Mucosa of descending colon (tissue), 3 donors: ENCODE results near the gene LMX1B. TPM values are rescaled to one million over a fixed set of nuclear protein-coding genes. Genes with fewer than 3 reads are reported as not detected.
A peak's percentile ranks its signal among the peaks of the same experiment; 100 is the strongest.

Experiments
- ATAC-seq: fragments of 200-7000 bp; cut with Tn5 transposase; one replicate; pipeline ENCODE4 v1.9.1; 2020; ENCODE audit warnings: mild to moderate bottlenecking, moderate library complexity
- DNase-seq, 3 donors: peaks; one replicate each; pipeline ENCODE4 v3.0.0-alpha.2; 2020
- H3K36me3 ChIP-seq: fragments of 200-600 bp; one replicate; pipeline ENCODE4 v1.8.0; 2021; ENCODE audit warnings: low read depth, mild to moderate bottlenecking
- H3K4me1 ChIP-seq: fragments of 200-600 bp; one replicate; pipeline ENCODE4 v1.8.0; 2021; ENCODE audit warnings: low read depth, mild to moderate bottlenecking
- H3K4me3 ChIP-seq: fragments of 200-600 bp; one replicate; pipeline ENCODE4 v1.8.0; 2021; ENCODE audit warnings: mild to moderate bottlenecking
- H3K9me3 ChIP-seq: fragments of 200-600 bp; one replicate; pipeline ENCODE4 v1.8.0; 2021; ENCODE audit warnings: mild to moderate bottlenecking
- intact Hi-C, 2 donors: fragments of 100-400 bp; cut with DNase I in 1 of 2; cut with micrococcal nuclease in 1 of 2; formaldehyde crosslinking; loops; one replicate each; pipeline versions ENCODE4 v1.11.0 to v1.11.1; 2022; cut with DNase I, micrococcal nuclease
- total RNA-seq, 3 donors: library from RNA; stranded (reverse); fragmentation: NEBNext Ultra II Directional in 2 of 3; extraction: Animal tissue kit (Norgen Biotek cat#: 25700) in 2 of 3; gene quantifications; one replicate each; pipeline versions ENCODE4 v1.2.1 to v1.2.4, GENCODE V29; 2021 to 2023
- TF ChIP-seq, protein P1 (sequence below): fragments of 200-600 bp; IDR thresholded peaks from one replicate; pipeline ENCODE4 v1.8.0; 2022; ENCODE audit warnings: antibody characterized with exemption, mild to moderate bottlenecking
- donor health status: DM: no; HTN: no; CAD: no; lungs with moderate emphysema.
- donor health status: DM: no; HTN: no; CAD: no.
- donor health status: DM: no; HTN: yes; CAD: no.

Gene LMX1B
- total RNA-seq, 3 donors from 2014 or later = 0.14 to 0.51 TPM; not detected in 1

DNA sequence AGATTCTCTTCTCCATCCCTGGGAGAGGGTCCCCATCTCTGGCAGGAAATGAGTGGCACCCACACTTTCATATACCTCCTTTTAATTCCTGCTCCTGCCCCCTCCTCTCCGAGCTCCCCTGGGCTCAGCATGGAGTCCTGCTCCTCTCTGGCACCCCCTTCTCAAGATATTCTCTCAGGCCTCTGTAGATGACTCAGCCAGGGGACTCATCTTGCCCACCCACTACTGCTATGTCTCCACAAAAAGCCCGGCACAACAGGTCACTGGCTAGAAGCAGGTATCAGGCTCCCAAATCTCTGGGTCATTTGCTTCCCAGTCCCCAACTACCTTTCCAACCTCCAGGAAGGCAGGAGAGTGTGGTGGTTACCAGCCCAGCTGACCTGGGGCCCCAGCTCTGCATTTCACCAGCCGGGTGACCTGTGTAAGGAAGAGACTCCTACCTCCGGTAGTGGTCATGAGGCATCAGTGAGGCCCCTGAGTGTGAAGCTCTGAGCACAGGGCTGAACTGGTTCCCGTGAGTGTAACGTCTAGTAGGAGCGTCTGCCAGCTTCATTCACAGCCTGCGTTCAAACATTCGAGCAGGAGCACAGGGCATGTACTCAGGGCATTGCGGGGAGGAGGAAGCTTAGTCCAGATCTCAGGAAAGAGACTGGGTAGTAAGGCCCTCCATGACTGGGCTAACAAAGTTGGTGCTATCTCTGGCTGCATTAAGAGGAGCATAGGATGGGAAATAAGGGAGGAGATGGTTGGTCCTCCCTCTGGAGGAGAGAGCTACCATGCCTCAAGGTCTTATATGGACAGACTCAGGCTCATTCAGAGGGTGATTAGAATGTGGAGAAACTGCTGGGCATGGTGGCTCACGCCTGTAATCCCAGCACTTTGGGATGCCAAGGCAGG is 63.7 kb downstream of the LMX1B start:
- intact Hi-C loops = no loop called here
- no peaks in the 10 kb centered on the region for H3K36me3 ChIP-seq
- no peaks in the 10 kb centered on the region for H3K9me3 ChIP-seq
- ATAC-seq (no peak), DNase-seq (no peak)
- no peak overlapping the region for H3K4me3 ChIP-seq
- TF ChIP-seq, protein P1, sequence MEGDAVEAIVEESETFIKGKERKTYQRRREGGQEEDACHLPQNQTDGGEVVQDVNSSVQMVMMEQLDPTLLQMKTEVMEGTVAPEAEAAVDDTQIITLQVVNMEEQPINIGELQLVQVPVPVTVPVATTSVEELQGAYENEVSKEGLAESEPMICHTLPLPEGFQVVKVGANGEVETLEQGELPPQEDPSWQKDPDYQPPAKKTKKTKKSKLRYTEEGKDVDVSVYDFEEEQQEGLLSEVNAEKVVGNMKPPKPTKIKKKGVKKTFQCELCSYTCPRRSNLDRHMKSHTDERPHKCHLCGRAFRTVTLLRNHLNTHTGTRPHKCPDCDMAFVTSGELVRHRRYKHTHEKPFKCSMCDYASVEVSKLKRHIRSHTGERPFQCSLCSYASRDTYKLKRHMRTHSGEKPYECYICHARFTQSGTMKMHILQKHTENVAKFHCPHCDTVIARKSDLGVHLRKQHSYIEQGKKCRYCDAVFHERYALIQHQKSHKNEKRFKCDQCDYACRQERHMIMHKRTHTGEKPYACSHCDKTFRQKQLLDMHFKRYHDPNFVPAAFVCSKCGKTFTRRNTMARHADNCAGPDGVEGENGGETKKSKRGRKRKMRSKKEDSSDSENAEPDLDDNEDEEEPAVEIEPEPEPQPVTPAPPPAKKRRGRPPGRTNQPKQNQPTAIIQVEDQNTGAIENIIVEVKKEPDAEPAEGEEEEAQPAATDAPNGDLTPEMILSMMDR = no peak
- no peaks in the 10 kb centered on the region for H3K4me1 ChIP-seq

GRCh38 chr9:126678989-126679388 is 65.3 kb downstream of the LMX1B start:
- intact Hi-C loops = no loop called here
- ATAC-seq (no peak), DNase-seq (no peak)
- Histone ChIP-seq H3K9me3 (no peaks in the 10 kb centered on the region), H3K36me3 (no peaks in the 10 kb centered on the region), H3K4me1 (no peaks in the 10 kb centered on the region), H3K4me3 (no peak overlapping the region)
- TF ChIP-seq, protein P1 = no peak

GRCh38 chr9:126681336-126681735 is 67.6 kb downstream of the LMX1B start:
- Histone ChIP-seq H3K36me3 (no peaks in the 10 kb centered on the region), H3K4me3 (no peak overlapping the region), H3K4me1 (no peaks in the 10 kb centered on the region), H3K9me3 (no peaks in the 10 kb centered on the region)
- intact Hi-C loops = no loop called here
- DNase-seq = no peak
- no peak for ATAC-seq
- TF ChIP-seq, protein P1 = no peak

GRCh38 chr9:126682113-126682810 is 68.5 kb downstream of the LMX1B start:
- ATAC-seq (no peak), DNase-seq (no peak)
- no peaks in the 10 kb centered on the region for H3K9me3 ChIP-seq
- TF ChIP-seq, protein P1 = no peak
- no peak overlapping the region for H3K4me3 ChIP-seq
- H3K36me3 ChIP-seq = no peaks in the 10 kb centered on the region
- no peaks in the 10 kb centered on the region for H3K4me1 ChIP-seq
- intact Hi-C loops = no loop called here

- DNase-seq (peak in 1 of 3 donors; percentile 17), ATAC-seq (no peak)
- TF ChIP-seq, protein P1 = no peak
- intact Hi-C loops = no loop called here
- Histone ChIP-seq H3K9me3 (no peaks in the 10 kb centered on the region), H3K36me3 (no peaks in the 10 kb centered on the region), H3K4me1 (no peaks in the 10 kb centered on the region), H3K4me3 (no peak overlapping the region)
These were observed 69.4 kb downstream of the LMX1B start for GRCh38 chr9:126682928-126683697.
